Spleen (tissue), 7 donors: ENCODE measurements around the gene S100A3.
"Not testable (repeated sequence)": the region's sequence is repeated elsewhere in the genome, so short reads cannot be mapped to it uniquely, and the experiment has no call there.

ENCODE experiments used
- POLR2A ChIP-seq, 3 donors: fragments of 450-650 bp; IDR thresholded peaks; one replicate each; pipeline ENCODE4 v1.5.1; 2017; ENCODE audit warnings: antibody characterized with exemption in 3 of 3, mild to moderate bottlenecking in 1 of 3
- POLR2AphosphoS5 ChIP-seq, 3 donors: sonication (generic); formaldehyde crosslinking; IDR thresholded peaks; one replicate each; pipeline ENCODE4 v1.5.1; 2017; ENCODE audit warnings: antibody characterized with exemption in 3 of 3
- TF ChIP-seq, protein P1 (sequence below), 11 experiments: fragments of 200-600 bp in 7 of 11; fragments of 450-650 bp in 4 of 11; sonication (generic) in 4 of 11; IDR thresholded peaks in 8 of 11; conservative IDR thresholded peaks in 3 of 11; 1 replicate in 7 of 11; 2 replicates in 4 of 11; pipeline versions ENCODE4 v1.4.0 to v1.8.0; 2016 to 2021; ENCODE audit warnings: antibody characterized with exemption in 11 of 11, inconsistent platforms in 4 of 11, mild to moderate bottlenecking in 1 of 11
- donor health status: DM: no; HTN: no; CAD: no; lungs with moderate emphysema.
- donor health status: DM: no; HTN: no; CAD: no.
- donor health status: DM: no; HTN: no; CAD: no.

DNA sequence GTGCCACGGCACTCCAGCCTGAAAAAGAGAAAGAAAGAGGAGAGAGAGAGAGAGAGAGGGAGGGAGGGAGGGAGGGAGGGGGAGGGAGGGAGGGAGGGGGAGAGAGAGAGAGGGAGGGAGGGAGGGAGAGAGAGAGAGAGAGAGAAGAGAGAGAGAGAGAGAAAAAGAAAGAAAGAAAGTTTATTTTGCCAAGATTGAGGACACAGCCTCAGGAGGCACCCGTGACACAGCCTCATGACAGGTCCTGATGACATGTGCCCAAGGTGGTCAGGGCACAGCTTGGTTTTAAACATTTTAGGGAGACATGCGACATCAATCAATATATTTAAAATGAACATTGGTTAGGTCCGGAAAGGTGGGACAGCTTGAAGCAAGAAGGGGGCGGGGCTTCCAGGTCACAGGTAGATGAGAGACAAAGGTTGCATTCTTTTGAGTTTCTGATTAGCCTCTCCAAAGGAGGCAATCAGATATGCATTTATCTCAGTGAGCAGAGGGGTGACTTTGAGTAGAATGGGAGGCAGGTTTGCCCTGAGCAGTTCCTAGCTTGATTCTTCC lies 28.8 kb downstream of the S100A3 start:
- not testable (repeated sequence) for TF ChIP-seq POLR2A, POLR2AphosphoS5 (IDR thresholded peaks at IDR 0.05)
- TF ChIP-seq, protein P1, sequence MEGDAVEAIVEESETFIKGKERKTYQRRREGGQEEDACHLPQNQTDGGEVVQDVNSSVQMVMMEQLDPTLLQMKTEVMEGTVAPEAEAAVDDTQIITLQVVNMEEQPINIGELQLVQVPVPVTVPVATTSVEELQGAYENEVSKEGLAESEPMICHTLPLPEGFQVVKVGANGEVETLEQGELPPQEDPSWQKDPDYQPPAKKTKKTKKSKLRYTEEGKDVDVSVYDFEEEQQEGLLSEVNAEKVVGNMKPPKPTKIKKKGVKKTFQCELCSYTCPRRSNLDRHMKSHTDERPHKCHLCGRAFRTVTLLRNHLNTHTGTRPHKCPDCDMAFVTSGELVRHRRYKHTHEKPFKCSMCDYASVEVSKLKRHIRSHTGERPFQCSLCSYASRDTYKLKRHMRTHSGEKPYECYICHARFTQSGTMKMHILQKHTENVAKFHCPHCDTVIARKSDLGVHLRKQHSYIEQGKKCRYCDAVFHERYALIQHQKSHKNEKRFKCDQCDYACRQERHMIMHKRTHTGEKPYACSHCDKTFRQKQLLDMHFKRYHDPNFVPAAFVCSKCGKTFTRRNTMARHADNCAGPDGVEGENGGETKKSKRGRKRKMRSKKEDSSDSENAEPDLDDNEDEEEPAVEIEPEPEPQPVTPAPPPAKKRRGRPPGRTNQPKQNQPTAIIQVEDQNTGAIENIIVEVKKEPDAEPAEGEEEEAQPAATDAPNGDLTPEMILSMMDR (IDR thresholded peaks at IDR 0.05 in 8 of 11, conservative IDR thresholded peaks at IDR 0.05 in 3 of 11): not testable (repeated sequence)
